Measurements from ENCODE around the gene PLXNC1.

DNA sequence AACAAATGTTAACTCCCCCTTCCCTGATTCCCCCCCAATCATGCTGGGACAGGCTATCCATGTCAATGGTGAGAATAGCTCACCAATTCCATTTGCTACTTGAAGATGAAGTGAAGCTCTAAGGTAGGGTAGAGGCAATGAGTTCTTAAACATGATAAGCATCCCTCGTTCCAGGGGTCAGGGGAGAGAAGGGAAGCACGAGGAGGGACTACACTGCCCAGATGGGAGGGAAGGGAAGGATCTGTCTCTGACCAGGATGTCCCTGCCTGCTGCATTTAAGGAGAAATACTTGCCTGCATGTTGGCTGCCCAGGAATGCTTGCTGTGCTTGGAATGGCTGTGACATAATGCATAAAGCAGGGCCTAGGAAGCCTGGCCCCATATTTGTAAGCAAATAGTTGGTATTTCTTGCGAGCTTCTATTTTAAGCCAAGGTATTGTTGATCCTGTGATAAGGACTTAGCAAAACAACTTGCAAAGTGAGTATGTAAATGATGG lies 156.2 kb downstream of the PLXNC1 start:
- TF ChIP-seq POLR2A (IDR thresholded peaks at IDR 0.05), result no peak
- TF ChIP-seq, protein P1, sequence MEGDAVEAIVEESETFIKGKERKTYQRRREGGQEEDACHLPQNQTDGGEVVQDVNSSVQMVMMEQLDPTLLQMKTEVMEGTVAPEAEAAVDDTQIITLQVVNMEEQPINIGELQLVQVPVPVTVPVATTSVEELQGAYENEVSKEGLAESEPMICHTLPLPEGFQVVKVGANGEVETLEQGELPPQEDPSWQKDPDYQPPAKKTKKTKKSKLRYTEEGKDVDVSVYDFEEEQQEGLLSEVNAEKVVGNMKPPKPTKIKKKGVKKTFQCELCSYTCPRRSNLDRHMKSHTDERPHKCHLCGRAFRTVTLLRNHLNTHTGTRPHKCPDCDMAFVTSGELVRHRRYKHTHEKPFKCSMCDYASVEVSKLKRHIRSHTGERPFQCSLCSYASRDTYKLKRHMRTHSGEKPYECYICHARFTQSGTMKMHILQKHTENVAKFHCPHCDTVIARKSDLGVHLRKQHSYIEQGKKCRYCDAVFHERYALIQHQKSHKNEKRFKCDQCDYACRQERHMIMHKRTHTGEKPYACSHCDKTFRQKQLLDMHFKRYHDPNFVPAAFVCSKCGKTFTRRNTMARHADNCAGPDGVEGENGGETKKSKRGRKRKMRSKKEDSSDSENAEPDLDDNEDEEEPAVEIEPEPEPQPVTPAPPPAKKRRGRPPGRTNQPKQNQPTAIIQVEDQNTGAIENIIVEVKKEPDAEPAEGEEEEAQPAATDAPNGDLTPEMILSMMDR (IDR thresholded peaks at IDR 0.05), result no peak
